ENCODE measurements around the gene ACTR6. TPM values are rescaled to one million over a fixed set of nuclear protein-coding genes. Genes with fewer than 3 reads are reported as not detected.

ACTR6 gene
- total and polyA plus RNA-seq, 9 of the 15 experiments (the other 6 are each of a cell fraction or from before 2014, with no cell fraction given): 26.1 to 109 (median 70.9) TPM

DNA sequence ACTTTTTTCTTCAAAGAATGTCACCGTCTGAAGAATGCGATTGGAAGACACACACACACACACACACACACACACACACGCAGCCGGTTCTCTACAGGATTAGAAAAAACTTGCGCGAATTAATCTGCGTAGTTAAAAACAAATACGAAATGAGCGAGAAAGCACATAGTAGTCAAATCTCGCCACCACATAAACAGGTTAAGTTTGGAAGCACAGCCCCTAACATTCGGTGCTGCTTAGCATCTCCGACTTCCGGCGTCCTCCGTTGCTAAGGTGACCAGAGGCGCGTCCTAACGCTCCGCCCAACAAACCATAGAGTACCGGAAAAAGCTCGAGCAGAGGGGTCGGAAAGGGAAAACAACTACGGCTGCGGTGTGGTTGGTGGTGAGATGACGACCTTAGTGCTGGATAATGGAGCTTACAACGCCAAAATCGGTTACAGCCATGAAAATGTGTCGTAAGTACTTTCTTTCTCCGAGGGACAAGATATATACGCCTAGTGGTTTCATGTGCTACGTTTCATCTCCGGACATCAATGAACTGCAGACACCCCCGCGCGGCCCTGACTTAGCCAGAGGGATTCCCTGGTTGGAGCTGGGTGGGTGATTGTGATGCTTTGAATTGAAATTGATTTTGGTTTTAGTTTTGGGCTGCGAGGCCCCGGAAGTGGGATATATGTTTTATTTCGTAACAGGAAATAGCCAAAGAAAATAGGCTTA lies at the start of gene ACTR6 (continued):
- TF ChIP-seq ARID2 (IDR thresholded peaks at IDR 0.05): no peak
- TF ChIP-seq KLF6 (CRISPR knock-in tag; IDR thresholded peaks at IDR 0.05; ENCODE audit: borderline replicate concordance): no peak
- TF ChIP-seq ZNF584 (CRISPR knock-in tag; IDR thresholded peaks at IDR 0.05; ENCODE audit: low read depth): no peak
- TF ChIP-seq GTF2A2 (tag; IDR thresholded peaks at IDR 0.05): no peak
- no peak for TF ChIP-seq SMARCB1 (IDR thresholded peaks at IDR 0.05; ENCODE audit: insufficient read length, low read depth)
- TF ChIP-seq, protein P1, sequence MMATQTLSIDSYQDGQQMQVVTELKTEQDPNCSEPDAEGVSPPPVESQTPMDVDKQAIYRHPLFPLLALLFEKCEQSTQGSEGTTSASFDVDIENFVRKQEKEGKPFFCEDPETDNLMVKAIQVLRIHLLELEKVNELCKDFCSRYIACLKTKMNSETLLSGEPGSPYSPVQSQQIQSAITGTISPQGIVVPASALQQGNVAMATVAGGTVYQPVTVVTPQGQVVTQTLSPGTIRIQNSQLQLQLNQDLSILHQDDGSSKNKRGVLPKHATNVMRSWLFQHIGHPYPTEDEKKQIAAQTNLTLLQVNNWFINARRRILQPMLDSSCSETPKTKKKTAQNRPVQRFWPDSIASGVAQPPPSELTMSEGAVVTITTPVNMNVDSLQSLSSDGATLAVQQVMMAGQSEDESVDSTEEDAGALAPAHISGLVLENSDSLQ (IDR thresholded peaks at IDR 0.05): no peak
- no peak for TF ChIP-seq HLTF (IDR thresholded peaks at IDR 0.05)
- TF ChIP-seq KDM5B (IDR thresholded peaks at IDR 0.05; ENCODE audit: insufficient replicate concordance, low read depth, low read length): peak; percentile 67
- 0 out of 4 replicates have a peak, but pooled peaks have one; percentile 22 to 23 for TF ChIP-seq ARNT (IDR thresholded peaks at IDR 0.05)
- TF ChIP-seq CBX1 (IDR thresholded peaks at IDR 0.05; ENCODE audit: low read depth): no peak
- no peak for TF ChIP-seq TOE1 (IDR thresholded peaks at IDR 0.05; ENCODE audit: borderline replicate concordance)
- no peak for TF ChIP-seq TOE1 (CRISPR knock-in tag; IDR thresholded peaks at IDR 0.05; ENCODE audit: borderline replicate concordance, low read depth)
- TF ChIP-seq CBX3 (IDR thresholded peaks at IDR 0.05; ENCODE audit: borderline replicate concordance in 1 of 2, low read length in 2 of 2): peak in 1 of 2 experiments; percentile 61; a peak in 1 of 3 replicates
- TF ChIP-seq, protein P2, sequence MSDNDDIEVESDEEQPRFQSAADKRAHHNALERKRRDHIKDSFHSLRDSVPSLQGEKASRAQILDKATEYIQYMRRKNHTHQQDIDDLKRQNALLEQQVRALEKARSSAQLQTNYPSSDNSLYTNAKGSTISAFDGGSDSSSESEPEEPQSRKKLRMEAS (CRISPR knock-in tag; IDR thresholded peaks at IDR 0.05): peak; percentile 53; the same call in 1 of the 2 replicates
- peak; percentile 34 for TF ChIP-seq HDAC3 (IDR thresholded peaks at IDR 0.05; ENCODE audit: borderline replicate concordance, partially characterized antibody)
- TF ChIP-seq CTCF (IDR thresholded peaks at IDR 0.05 in 2 of 3, conservative IDR thresholded peaks at IDR 0.05 in 1 of 3; ENCODE audit: insufficient read depth in 2 of 3, low read depth in 1 of 3, low read length in 3 of 3): no peak
- no peak for TF ChIP-seq ETV6 (IDR thresholded peaks at IDR 0.05; ENCODE audit: borderline replicate concordance in 1 of 2, low read depth in 2 of 2, low read length in 1 of 2)
- no peak for TF ChIP-seq ETV6 (CRISPR knock-in tag; IDR thresholded peaks at IDR 0.05; ENCODE audit: borderline replicate concordance)
- no peak for TF ChIP-seq ZNF780A (CRISPR knock-in tag; IDR thresholded peaks at IDR 0.05)
- TF ChIP-seq RBM39 (optimal IDR thresholded peaks at IDR 0.05; ENCODE audit: low read depth, low read length): no peak
- TF ChIP-seq PRMT5 (CRISPR knock-in tag; IDR thresholded peaks at IDR 0.05): no peak
- TF ChIP-seq SREBF2 (CRISPR knock-in tag; IDR thresholded peaks at IDR 0.05): no peak
- TF ChIP-seq, protein P3, sequence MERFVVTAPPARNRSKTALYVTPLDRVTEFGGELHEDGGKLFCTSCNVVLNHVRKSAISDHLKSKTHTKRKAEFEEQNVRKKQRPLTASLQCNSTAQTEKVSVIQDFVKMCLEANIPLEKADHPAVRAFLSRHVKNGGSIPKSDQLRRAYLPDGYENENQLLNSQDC (CRISPR knock-in tag; IDR thresholded peaks at IDR 0.05): no peak
- TF ChIP-seq, protein P4, sequence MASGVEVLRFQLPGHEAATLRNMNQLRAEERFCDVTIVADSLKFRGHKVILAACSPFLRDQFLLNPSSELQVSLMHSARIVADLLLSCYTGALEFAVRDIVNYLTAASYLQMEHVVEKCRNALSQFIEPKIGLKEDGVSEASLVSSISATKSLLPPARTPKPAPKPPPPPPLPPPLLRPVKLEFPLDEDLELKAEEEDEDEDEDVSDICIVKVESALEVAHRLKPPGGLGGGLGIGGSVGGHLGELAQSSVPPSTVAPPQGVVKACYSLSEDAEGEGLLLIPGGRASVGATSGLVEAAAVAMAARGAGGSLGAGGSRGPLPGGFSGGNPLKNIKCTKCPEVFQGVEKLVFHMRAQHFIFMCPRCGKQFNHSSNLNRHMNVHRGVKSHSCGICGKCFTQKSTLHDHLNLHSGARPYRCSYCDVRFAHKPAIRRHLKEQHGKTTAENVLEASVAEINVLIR (CRISPR knock-in tag; IDR thresholded peaks at IDR 0.05): no peak
- no peak for TF ChIP-seq ZSCAN29 (IDR thresholded peaks at IDR 0.05)

Data from K562 (cell line).